Upper lobe of left lung (tissue), 4 donors: ENCODE data around the gene LYST.

Experiments used
- CTCF ChIP-seq, 6 experiments: fragments of 450-650 bp in 4 of 6; fragments of 200-600 bp in 2 of 6; sonication (generic) in 2 of 6; IDR thresholded peaks; one replicate each; pipeline ENCODE4 v1.5.1; 2016 to 2019; ENCODE audit warnings: antibody characterized with exemption in 6 of 6
- EP300 ChIP-seq, 4 donors: sonication (generic); formaldehyde crosslinking; IDR thresholded peaks; one replicate each; pipeline ENCODE4 v1.5.1; 2017; ENCODE audit warnings: antibody characterized with exemption in 4 of 4, control low read depth in 2 of 4

GRCh38 chr1:235746245-235746644 is 120.5 kb downstream of the LYST start:
- TF ChIP-seq CTCF (IDR thresholded peaks at IDR 0.05): no peak
- TF ChIP-seq EP300 (IDR thresholded peaks at IDR 0.05): no peak
